Keratinocyte (primary cell): ENCODE data around the gene YTHDF1. TPM values are rescaled to one million over a fixed set of nuclear protein-coding genes. Genes with fewer than 3 reads are reported as not detected.

Experiments
- DNase-seq: peaks from one replicate; pipeline ENCODE4 v3.0.0-alpha.2; 2011; ENCODE audit warnings: low read depth, missing footprints, low spot score
- FAIRE-seq: peaks from 2 replicates; lab custom pipeline; 2011; peaks lifted over from hg19 to GRCh38; lab: Jason Lieb, UNC
- H2AFZ ChIP-seq: 2 replicates; pipeline ENCODE4 v1.6.0; 2012; ENCODE audit warnings: low read length, control low read depth, inconsistent platforms; ENCODE audit not compliant: control insufficient read depth
- H3K27ac ChIP-seq: 2 replicates; pipeline ENCODE4 v1.5.1; 2011; ENCODE audit warnings: low read length; ENCODE audit not compliant: control insufficient read depth, insufficient read depth
- H3K27me3 ChIP-seq: 3 replicates; pipeline ENCODE4 v1.6.0; 2011; ENCODE audit warnings: low read length; ENCODE audit not compliant: control insufficient read depth, insufficient read depth; ENCODE audit errors: extremely low read depth
- H3K36me3 ChIP-seq, 2 experiments: 2 replicates in 1 of 2; 3 replicates in 1 of 2; pipeline ENCODE4 v1.5.1; 2011; ENCODE audit warnings: low read length in 2 of 2, mild to moderate bottlenecking in 1 of 2; ENCODE audit not compliant: control insufficient read depth in 2 of 2, insufficient read depth in 2 of 2; ENCODE audit errors: extremely low read depth in 1 of 2
- H3K4me1 ChIP-seq: 3 replicates; pipeline ENCODE4 v1.5.1; 2011; ENCODE audit warnings: low read length; ENCODE audit not compliant: control insufficient read depth, insufficient read depth; ENCODE audit errors: extremely low read depth
- H3K4me2 ChIP-seq: 3 replicates; pipeline ENCODE4 v1.6.0; 2011; ENCODE audit warnings: low read depth, low read length; ENCODE audit not compliant: control insufficient read depth, insufficient read depth; ENCODE audit errors: extremely low read depth
- H3K4me3 ChIP-seq, 3 experiments: fragments of 200-600 bp in 1 of 3; sonication (generic) in 1 of 3; 2 replicates in 2 of 3; 3 replicates in 1 of 3; pipeline ENCODE4 v1.5.1; 2011 to 2016; ENCODE audit warnings: low read length in 3 of 3, mild to moderate bottlenecking in 3 of 3, control low read depth in 2 of 3, inconsistent platforms in 1 of 3, low read depth in 1 of 3, mixed read lengths in 1 of 3, mixed run types in 1 of 3, moderate library complexity in 1 of 3; ENCODE audit not compliant: control insufficient read depth in 2 of 3, insufficient read depth in 2 of 3; ENCODE audit errors: extremely low read depth in 1 of 3
- H3K79me2 ChIP-seq: 2 replicates; pipeline ENCODE4 v1.6.0; 2012; ENCODE audit warnings: low read length; ENCODE audit not compliant: control insufficient read depth, insufficient read depth
- H3K9ac ChIP-seq: 3 replicates; pipeline ENCODE4 v1.6.0; 2011; ENCODE audit warnings: low read length; ENCODE audit not compliant: control insufficient read depth, insufficient read depth; ENCODE audit errors: extremely low read depth
- H3K9me1 ChIP-seq: 3 replicates; pipeline ENCODE4 v1.6.0; 2011; ENCODE audit warnings: low read length; ENCODE audit not compliant: control insufficient read depth, insufficient read depth; ENCODE audit errors: extremely low read depth
- H3K9me3 ChIP-seq: 2 replicates; pipeline ENCODE4 v1.5.1; 2012; ENCODE audit warnings: low read depth, low read length; ENCODE audit not compliant: control insufficient read depth
- H4K20me1 ChIP-seq: 3 replicates; pipeline ENCODE4 v1.6.0; 2011; ENCODE audit warnings: low read length; ENCODE audit not compliant: control insufficient read depth, insufficient read depth; ENCODE audit errors: extremely low read depth
- CTCF ChIP-seq, 3 experiments: IDR thresholded peaks in 1 of 3; conservative IDR thresholded peaks in 1 of 3; optimal IDR thresholded peaks in 1 of 3; 2 replicates in 2 of 3; 3 replicates in 1 of 3; pipeline versions ENCODE3 to v1.5.1; 2011; ENCODE audit warnings: low read length in 3 of 3, mild to moderate bottlenecking in 3 of 3, moderate library complexity in 2 of 3, control low read depth in 1 of 3, inconsistent platforms in 1 of 3; ENCODE audit not compliant: insufficient read depth in 2 of 3; ENCODE audit errors: extremely low read depth in 1 of 3
- EZH2 ChIP-seq: IDR thresholded peaks from one replicate; pipeline ENCODE4 v1.6.1; 2012; ENCODE audit warnings: inconsistent platforms, mild to moderate bottlenecking, low read length, moderate library complexity
- dilution Hi-C: fragments of 300-500 bp; cut with MboI; formaldehyde crosslinking; loops from one replicate; pipeline ENCODE4 v1.7.0; 2020; ENCODE audit warnings: low sequenced_read_pairs; ENCODE audit not compliant: extremely low pct_ligation_motif_present
- polyA plus RNA-seq, 5 experiments: library from polyadenylated mRNA; depleted of rRNA in 3 of 5; stranded (reverse) in 3 of 5; stranded (forward) in 1 of 5; unstranded in 1 of 5; fragments of >200 nt; gene quantifications; 1 replicate in 1 of 5; 2 replicates in 3 of 5; 3 replicates in 1 of 5; pipeline versions ENCODE4 v1.2.1 to v1.2.3, GENCODE V29; 2011 to 2012; ENCODE audit warnings: missing spikeins in 2 of 5, low read depth in 1 of 5, low replicate concordance in 1 of 5

Gene YTHDF1
- polyA plus RNA-seq, 1 donor (not counting 4 experiments of a cell fraction or from before 2014, with no cell fraction given): 26.4 TPM

- Histone ChIP-seq H3K9ac (no peak overlapping the region), H3K27me3 (peaks cover 46% of the 10 kb centered on the region), H3K4me2 (peak overlapping the region; percentile 37), H2AFZ (no peak overlapping the region), H3K79me2 (no peaks in the 10 kb centered on the region), H3K9me1 (no peaks in the 10 kb centered on the region), H4K20me1 (no peaks in the 10 kb centered on the region), H3K36me3 (no peaks in the 10 kb centered on the region), H3K9me3 (no peaks in the 10 kb centered on the region), H3K4me3 (peak overlapping the region in 2 of 3 experiments; percentile 18 to 20), H3K4me1 (peaks cover 17% of the 10 kb centered on the region), H3K27ac (no peak overlapping the region)
- DNase-seq: no peak
- dilution Hi-C loops: no loop called here
- TF ChIP-seq EZH2 (peak; percentile 28), CTCF (optimal IDR thresholded peaks at IDR 0.05 in 1 of 3, IDR thresholded peaks at IDR 0.05 in 1 of 3, conservative IDR thresholded peaks at IDR 0.05 in 1 of 3; ENCODE audit: extremely low read depth in 1 of 3, insufficient read depth in 2 of 3, low read length in 3 of 3) (no peak)
- FAIRE-seq: no peak
Measured at GRCh38 chr20:63253438-63254231, 37.7 kb upstream of the YTHDF1 start.

- H2AFZ ChIP-seq: no peak overlapping the region
- DNase-seq: no peak
- no peak overlapping the region for H3K4me2 ChIP-seq
- no peaks in the 10 kb centered on the region for H3K79me2 ChIP-seq
- peaks cover 17% of the 10 kb centered on the region for H3K4me1 ChIP-seq
- H3K27me3 ChIP-seq: peaks cover 43% of the 10 kb centered on the region
- no peaks in the 10 kb centered on the region for H4K20me1 ChIP-seq
- H3K36me3 ChIP-seq: no peaks in the 10 kb centered on the region
- FAIRE-seq: no peak
- no peaks in the 10 kb centered on the region for H3K9me1 ChIP-seq
- no peak overlapping the region for H3K27ac ChIP-seq
- TF ChIP-seq EZH2: peak; percentile 26
- no peak for TF ChIP-seq CTCF (optimal IDR thresholded peaks at IDR 0.05 in 1 of 3, IDR thresholded peaks at IDR 0.05 in 1 of 3, conservative IDR thresholded peaks at IDR 0.05 in 1 of 3; ENCODE audit: extremely low read depth in 1 of 3, insufficient read depth in 2 of 3, low read length in 3 of 3)
- no peaks in the 10 kb centered on the region for H3K9me3 ChIP-seq
- no peak overlapping the region for H3K9ac ChIP-seq
- no peak overlapping the region for H3K4me3 ChIP-seq
- dilution Hi-C loops: no loop called here
Measured at GRCh38 chr20:63253065-63253437, 37.1 kb upstream of the YTHDF1 start.
